GM06990 (cell line): Measurements from ENCODE around the gene ACTRT2.

ENCODE experiments used
- DNase-seq: peaks from one replicate; pipeline ENCODE4 v3.0.0-alpha.2; 2011; ENCODE audit not compliant: insufficient read length; ENCODE audit errors: extremely low read depth
- H3K27me3 ChIP-seq: replicated peaks from 2 replicates; pipeline ENCODE4 v1.6.0; 2011; ENCODE audit warnings: low read length; ENCODE audit not compliant: control insufficient read depth, insufficient read depth
- H3K36me3 ChIP-seq: 2 replicates; pipeline ENCODE4 v1.5.1; 2011; ENCODE audit warnings: low read length; ENCODE audit not compliant: control insufficient read depth, insufficient read depth
- H3K4me3 ChIP-seq: replicated peaks from 2 replicates; pipeline ENCODE4 v1.5.1; 2011; ENCODE audit warnings: low read depth, mild to moderate bottlenecking, control low read depth, low read length
- CTCF ChIP-seq: IDR thresholded peaks from 2 replicates; pipeline ENCODE4 v1.5.1; 2011; ENCODE audit warnings: low read length, control low read depth, mild to moderate bottlenecking, inconsistent platforms; ENCODE audit not compliant: insufficient read depth, poor library complexity, severe bottlenecking

ACTRT2 gene

DNA sequence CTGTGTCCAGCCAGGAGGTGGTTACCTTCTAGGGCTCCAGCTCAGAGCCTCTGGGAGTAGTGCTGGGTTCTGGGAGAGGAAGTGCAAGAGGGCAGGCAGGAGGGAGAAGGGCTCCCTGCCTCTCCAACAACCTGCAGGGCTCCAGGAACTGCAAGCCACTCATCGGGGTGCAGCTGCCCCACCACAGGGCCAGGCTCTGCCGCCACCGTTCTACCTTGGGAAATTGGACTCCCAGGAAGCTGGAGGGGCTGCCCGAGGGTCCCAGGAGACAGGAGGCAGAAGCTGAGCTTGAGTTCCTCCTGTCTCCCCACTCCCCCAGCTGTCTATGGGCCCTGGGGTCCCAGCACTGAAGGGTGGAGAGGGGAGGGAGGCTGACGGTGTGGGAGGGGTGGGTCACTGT is 40.3 kb downstream of the ACTRT2 start:
- H3K36me3 ChIP-seq, result no peaks in the 10 kb centered on the region
- no peak for TF ChIP-seq CTCF
- no peak for DNase-seq
- no peak overlapping the region for H3K4me3 ChIP-seq
- H3K27me3 ChIP-seq, result no peaks in the 10 kb centered on the region

- H3K4me3 ChIP-seq, result no peak overlapping the region
- no peak for TF ChIP-seq CTCF
- DNase-seq, result no peak
- no peaks in the 10 kb centered on the region for H3K36me3 ChIP-seq
- H3K27me3 ChIP-seq, result no peaks in the 10 kb centered on the region
Observed at GRCh38 chr1:3061981-3062615, 40.8 kb downstream of the ACTRT2 start.

- H3K36me3 ChIP-seq, result no peaks in the 10 kb centered on the region
- no peak overlapping the region for H3K4me3 ChIP-seq
- no peaks in the 10 kb centered on the region for H3K27me3 ChIP-seq
- TF ChIP-seq CTCF, result no peak
- DNase-seq, result no peak
Observed at GRCh38 chr1:3062616-3063378, 41.5 kb downstream of the ACTRT2 start.

- TF ChIP-seq CTCF, result no peak
- no peaks in the 10 kb centered on the region for H3K27me3 ChIP-seq
Observed at GRCh38 chr1:3063379-3064295, 42.4 kb downstream of the ACTRT2 start.

GRCh38 chr1:3064296-3064850 is 43.1 kb downstream of the ACTRT2 start:
- DNase-seq, result no peak
- no peak for TF ChIP-seq CTCF
- Histone ChIP-seq H3K4me3 (no peak overlapping the region), H3K36me3 (no peaks in the 10 kb centered on the region), H3K27me3 (no peaks in the 10 kb centered on the region)

More at GRCh38 chr1:3063379-3064295, 42.4 kb downstream of the ACTRT2 start:
- DNase-seq, result no peak
- H3K36me3 ChIP-seq, result no peaks in the 10 kb centered on the region
- H3K4me3 ChIP-seq, result no peak overlapping the region
